Measurements from ENCODE around the gene GDF10. TPM values are rescaled to one million over a fixed set of nuclear protein-coding genes. Genes with fewer than 3 reads are reported as not detected.
A peak's percentile ranks its signal among the peaks of the same experiment; 100 is the strongest.

The GDF10 gene
- not detected for total RNA-seq
- long read RNA-seq: 0 reads

GRCh38 chr10:47299611-47300428, at the start of gene GDF10:
TSS of gene GDF10 (plus strand) at chr10:47300197. CDS start at chr10:47300652, 455 bp downstream.
- TF ChIP-seq CTCF (IDR thresholded peaks at IDR 0.05): no peak
- no peak for TF ChIP-seq POLR2A (IDR thresholded peaks at IDR 0.05)
- intact Hi-C loops (cut with DNase I): no loop called here
- Histone ChIP-seq H3K9me3 (no peaks in the 10 kb centered on the region), H3K27me3 (peaks cover 0 to 7% of the 10 kb centered on the region in 2 donors), H3K27ac (no peak within 1 kb of the TSS), H3K4me1 (peaks cover 0 to 11% (median 0%) of the 10 kb centered on the region in 4 donors), H3K4me3 (peak within 1 kb of the TSS in 2 of 3 donors; percentile 21 to 43), H3K36me3 (no peaks in the 10 kb centered on the region)
- peak in 1 of 3 donors; percentile 22 for DNase-seq
- ATAC-seq: no peak
- 39% methylated on average over 7 of the region's 64 CpGs for WGBS (ENCODE audit: insufficient coverage, low coverage, low lambda C conversion rate, missing lambda C conversion rate)

- peak in 1 of 3 donors; percentile 31 for DNase-seq
- Histone ChIP-seq H3K4me1 (no peaks in the 10 kb centered on the region), H3K4me3 (no peak overlapping the region), H3K27me3 (no peaks in the 10 kb centered on the region), H3K9me3 (no peaks in the 10 kb centered on the region), H3K27ac (no peak overlapping the region), H3K36me3 (no peaks in the 10 kb centered on the region)
- 43% methylated on average over 3 of the region's 7 CpGs for WGBS (ENCODE audit: insufficient coverage, low coverage, low lambda C conversion rate, missing lambda C conversion rate)
- intact Hi-C loops (cut with DNase I): no loop called here
- no peak for TF ChIP-seq POLR2A (IDR thresholded peaks at IDR 0.05)
- TF ChIP-seq CTCF (IDR thresholded peaks at IDR 0.05): no peak
- no peak for ATAC-seq
Observed at GRCh38 chr10:47252093-47252780, 47.8 kb upstream of the GDF10 start.

GRCh38 chr10:47253030-47253637, 46.9 kb upstream of the GDF10 start:
- DNase-seq (no peak), ATAC-seq (no peak)
- no peak for TF ChIP-seq POLR2A (IDR thresholded peaks at IDR 0.05)
- TF ChIP-seq CTCF (IDR thresholded peaks at IDR 0.05): no peak
- H3K27me3 ChIP-seq: no peaks in the 10 kb centered on the region
- WGBS (ENCODE audit: insufficient coverage, low coverage, low lambda C conversion rate, missing lambda C conversion rate): 81% methylated on average over 4 of the region's 10 CpGs
- H3K9me3 ChIP-seq: no peaks in the 10 kb centered on the region
- H3K4me3 ChIP-seq: no peak overlapping the region
- no peaks in the 10 kb centered on the region for H3K4me1 ChIP-seq
- intact Hi-C loops (cut with DNase I): no loop called here
- no peaks in the 10 kb centered on the region for H3K36me3 ChIP-seq
- no peak overlapping the region for H3K27ac ChIP-seq

GRCh38 chr10:47253651-47254375, 46.2 kb upstream of the GDF10 start:
- no peak for TF ChIP-seq CTCF (IDR thresholded peaks at IDR 0.05)
- TF ChIP-seq POLR2A (IDR thresholded peaks at IDR 0.05): no peak
- DNase-seq (peak in 1 of 3 donors; percentile 28), ATAC-seq (no peak)
- Histone ChIP-seq H3K4me3 (no peak overlapping the region), H3K9me3 (no peaks in the 10 kb centered on the region), H3K27me3 (no peaks in the 10 kb centered on the region), H3K36me3 (no peaks in the 10 kb centered on the region), H3K27ac (no peak overlapping the region), H3K4me1 (no peaks in the 10 kb centered on the region)
- WGBS (ENCODE audit: insufficient coverage, low coverage, low lambda C conversion rate, missing lambda C conversion rate): 88% methylated on average over 6 of the region's 19 CpGs
- intact Hi-C loops (cut with DNase I): no loop called here
